LNCaP clone FGC (cell line): ENCODE data around the gene ZNFX1.

Experiments used
- DNase-seq: peaks from one replicate; pipeline ENCODE4 v3.0.0-alpha.2; 2011; ENCODE audit warnings: low read depth
- H3K4me3 ChIP-seq: 2 replicates; pipeline ENCODE4 v1.5.1; 2011; ENCODE audit warnings: mild to moderate bottlenecking, low read depth, low read length, control low read depth
- CTCF ChIP-seq: IDR thresholded peaks from 2 replicates; pipeline ENCODE4 v1.5.1; 2012; ENCODE audit warnings: mild to moderate bottlenecking; ENCODE audit not compliant: control insufficient read depth, insufficient read depth; ENCODE audit errors: extremely low read depth

ZNFX1 gene

GRCh38 chr20:49262444-49262843 is 15.4 kb downstream of the ZNFX1 start:
- DNase-seq = no peak
- TF ChIP-seq CTCF = no peak
- H3K4me3 ChIP-seq = no peak overlapping the region

- TF ChIP-seq CTCF = no peak
- no peak overlapping the region for H3K4me3 ChIP-seq
- DNase-seq = no peak
These were observed 16.7 kb downstream of the ZNFX1 start for GRCh38 chr20:49261173-49261572.

- no peak for DNase-seq
- no peak for TF ChIP-seq CTCF
- no peak overlapping the region for H3K4me3 ChIP-seq
These were observed 17.6 kb downstream of the ZNFX1 start for GRCh38 chr20:49260218-49260617.

GRCh38 chr20:49259799-49260198 is 18.1 kb downstream of the ZNFX1 start:
- no peak for TF ChIP-seq CTCF
- DNase-seq = no peak
- H3K4me3 ChIP-seq = no peak overlapping the region

GRCh38 chr20:49259284-49259683 is 18.6 kb downstream of the ZNFX1 start:
- no peak for DNase-seq
- TF ChIP-seq CTCF = no peak
- no peak overlapping the region for H3K4me3 ChIP-seq

GRCh38 chr20:49256261-49256660 is 21.6 kb downstream of the ZNFX1 start:
- H3K4me3 ChIP-seq = no peak overlapping the region
- TF ChIP-seq CTCF = no peak
- DNase-seq = no peak

- H3K4me3 ChIP-seq = no peak overlapping the region
- TF ChIP-seq CTCF = no peak
- no peak for DNase-seq
These were observed 25.1 kb downstream of the ZNFX1 start for GRCh38 chr20:49252556-49253350.
